ENCODE data around the gene PLCH2. TPM values are rescaled to one million over a fixed set of nuclear protein-coding genes. Genes with fewer than 3 reads are reported as not detected.

PLCH2 gene
- polyA plus RNA-seq, 1 of the 3 experiments (the other 2 are of a cell fraction) = 0.08 TPM

DNA sequence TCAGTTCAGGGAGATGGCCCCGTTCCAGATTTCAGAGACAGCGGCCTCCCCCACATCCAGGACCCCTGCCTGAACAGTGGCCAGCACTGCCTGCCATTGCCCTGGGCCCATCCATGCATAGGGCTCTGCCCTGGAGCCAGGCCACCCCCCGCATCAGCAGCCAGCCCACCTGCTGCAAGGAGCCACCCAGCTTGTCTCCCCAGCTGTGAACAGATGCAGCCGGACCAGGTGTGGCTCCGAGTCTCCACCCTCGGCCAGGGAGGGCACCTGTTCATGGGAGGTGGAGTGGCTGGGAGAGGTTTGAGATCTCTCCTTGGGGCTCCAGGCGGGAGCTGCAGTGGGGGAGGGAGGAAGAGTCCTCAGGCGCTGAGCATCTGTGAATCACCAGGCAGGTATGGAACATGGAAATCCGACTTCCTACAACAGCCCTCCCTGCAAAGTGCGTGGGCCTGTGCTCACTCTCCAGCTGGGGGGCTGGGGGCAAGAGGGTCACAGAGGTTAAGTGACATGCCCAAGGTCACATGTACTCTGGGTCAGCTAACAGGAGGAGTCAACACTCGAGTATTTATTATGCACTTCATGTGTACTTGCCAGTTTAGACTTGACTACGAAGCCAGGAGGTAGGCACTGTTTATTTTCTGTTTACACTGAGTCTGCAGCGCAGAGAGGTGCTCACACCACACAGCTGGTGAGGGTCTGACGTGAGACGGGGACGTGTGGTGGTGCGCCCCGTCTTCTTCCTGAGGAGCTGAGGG, 58.8 kb downstream of the PLCH2 start:
- no peak overlapping the region for H2AFZ ChIP-seq (ENCODE audit: low read depth)
- H3K9ac ChIP-seq = no peak overlapping the region
- POLR2A ChIA-PET = interaction anchor here (0.8 to 1.9 kb wide), 3 partner anchors 8 to 28 kb away, joined by 3 to 6 read pairs (median 3); no protein-coding TSS in a partner anchor
- 58% methylated on average over 13 of the region's 18 CpGs for WGBS (ENCODE audit: low lambda C conversion rate)
- no peak overlapping the region for H3K4me2 ChIP-seq
- no peaks in the 10 kb centered on the region for H3F3A ChIP-seq (replicated peaks; ENCODE audit: insufficient read depth)
- TF ChIP-seq FOSL2 (IDR thresholded peaks at IDR 0.05; ENCODE audit: borderline replicate concordance, low read depth) (peak; percentile 38; the same call in 1 of the 2 replicates), FOXM1 (IDR thresholded peaks at IDR 0.05; ENCODE audit: low read depth) (no peak)
- H3K9me2 ChIP-seq = no peaks in the 10 kb centered on the region
- H3K36me3 ChIP-seq (replicated peaks in 1 of 2; ENCODE audit: control insufficient read depth in 1 of 2, insufficient read depth in 2 of 2, low read length in 1 of 2) = no peaks in the 10 kb centered on the region
- peaks cover 0 to 11% of the 10 kb centered on the region in 2 experiments; a peak in 1 of 4 replicates for H3K4me1 ChIP-seq (ENCODE audit: control insufficient read depth in 1 of 2, insufficient read depth in 2 of 2, low read depth in 1 of 2, low read length in 1 of 2)
- CTCF ChIA-PET = interaction anchor here (3.9 to 7.7 kb wide), 2 partner anchors 9 to 13 kb away, joined by 21 to 35 read pairs; no protein-coding TSS in a partner anchor
- DNase-seq = no peak
- H3K9me3 ChIP-seq = no peaks in the 10 kb centered on the region
- no peaks in the 10 kb centered on the region for H4K20me1 ChIP-seq (ENCODE audit: insufficient read depth)
- peaks cover 6% of the 10 kb centered on the region; the same call in 1 of the 2 replicates for H3K27me3 ChIP-seq (ENCODE audit: insufficient read depth)
- H3K79me2 ChIP-seq (ENCODE audit: insufficient read depth) = no peaks in the 10 kb centered on the region
- no peak overlapping the region for H3K27ac ChIP-seq (ENCODE audit: low read depth in 2 of 2, low read length in 1 of 2)
- no peak overlapping the region for H3K4me3 ChIP-seq (ENCODE audit: low read depth in 2 of 2, low read length in 1 of 2)

DNA sequence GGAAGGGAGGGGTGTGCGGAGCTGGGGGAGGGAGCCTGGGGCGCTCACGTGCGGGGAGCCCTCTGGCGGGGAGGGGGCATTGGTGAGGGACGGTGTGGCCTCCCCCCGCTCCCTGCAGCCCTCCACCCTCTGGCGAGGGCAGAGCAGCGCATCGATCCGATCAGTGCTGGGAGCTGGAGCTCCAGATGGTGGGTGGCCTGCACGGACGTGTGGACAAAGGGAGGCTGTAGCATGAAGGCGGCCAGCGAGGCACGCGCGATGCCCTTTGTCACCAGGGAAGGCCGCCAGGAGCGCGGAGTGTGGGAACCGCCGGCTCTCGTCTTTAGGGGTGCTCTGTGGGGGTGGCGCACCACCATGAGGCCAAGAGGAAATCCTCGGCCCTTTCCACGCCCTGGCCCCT, 59.4 kb downstream of the PLCH2 start:
- Histone ChIP-seq H3K4me3 (ENCODE audit: low read depth in 2 of 2, low read length in 1 of 2) (no peak overlapping the region), H3K9ac (no peak overlapping the region), H3K4me2 (no peak overlapping the region), H3K9me3 (no peaks in the 10 kb centered on the region), H4K20me1 (ENCODE audit: insufficient read depth) (no peaks in the 10 kb centered on the region), H3K4me1 (ENCODE audit: control insufficient read depth in 1 of 2, insufficient read depth in 2 of 2, low read depth in 1 of 2, low read length in 1 of 2) (peaks cover 0 to 9% of the 10 kb centered on the region in 2 experiments; a peak in 1 of 4 replicates), H3K9me2 (no peaks in the 10 kb centered on the region), H3K27me3 (ENCODE audit: insufficient read depth) (peaks cover 6% of the 10 kb centered on the region; the same call in 1 of the 2 replicates), H2AFZ (ENCODE audit: low read depth) (no peak overlapping the region), H3K27ac (ENCODE audit: low read depth in 2 of 2, low read length in 1 of 2) (no peak overlapping the region), H3K79me2 (ENCODE audit: insufficient read depth) (no peaks in the 10 kb centered on the region), H3K36me3 (replicated peaks in 1 of 2; ENCODE audit: control insufficient read depth in 1 of 2, insufficient read depth in 2 of 2, low read length in 1 of 2) (no peaks in the 10 kb centered on the region), H3F3A (replicated peaks; ENCODE audit: insufficient read depth) (no peaks in the 10 kb centered on the region)
- 79% methylated on average over 11 of the region's 27 CpGs for WGBS (ENCODE audit: low lambda C conversion rate)
- TF ChIP-seq CHD2 (IDR thresholded peaks at IDR 0.05; ENCODE audit: low read length, partially characterized antibody) (no peak), EP300 (IDR thresholded peaks at IDR 0.05; ENCODE audit: borderline replicate concordance in 1 of 2, low read depth in 1 of 2, low read length in 1 of 2) (no peak), USF1 (IDR thresholded peaks at IDR 0.05; ENCODE audit: borderline replicate concordance, low read depth) (no peak), TAF1 (IDR thresholded peaks at IDR 0.05; ENCODE audit: borderline replicate concordance, low read depth, low read length) (no peak), FOXJ3 (CRISPR knock-in tag; IDR thresholded peaks at IDR 0.05) (no peak), IRF3 (IDR thresholded peaks at IDR 0.05; ENCODE audit: low read depth, low read length) (no peak), GABPA (IDR thresholded peaks at IDR 0.05; ENCODE audit: low read depth) (no peak), FOSL2 (IDR thresholded peaks at IDR 0.05; ENCODE audit: borderline replicate concordance, low read depth) (no peak), SIN3A (IDR thresholded peaks at IDR 0.05; ENCODE audit: borderline replicate concordance, low read depth, low read length) (no peak), RAD21 (IDR thresholded peaks at IDR 0.05; ENCODE audit: low read length) (no peak), RXRA (IDR thresholded peaks at IDR 0.05; ENCODE audit: borderline replicate concordance, low read depth) (no peak), RCOR1 (IDR thresholded peaks at IDR 0.05; ENCODE audit: low read length) (no peak), EZH2phosphoT487 (IDR thresholded peaks at IDR 0.05; ENCODE audit: borderline replicate concordance, low read depth) (no peak), TCF12 (IDR thresholded peaks at IDR 0.05) (no peak), NRF1 (IDR thresholded peaks at IDR 0.05; ENCODE audit: low read depth, low read length) (no peak), JUND (IDR thresholded peaks at IDR 0.05) (no peak), POLR2AphosphoS5 (IDR thresholded peaks at IDR 0.05; ENCODE audit: low read depth, low read length) (no peak), ELF1 (IDR thresholded peaks at IDR 0.05) (no peak)
- TF ChIP-seq, protein P1, sequence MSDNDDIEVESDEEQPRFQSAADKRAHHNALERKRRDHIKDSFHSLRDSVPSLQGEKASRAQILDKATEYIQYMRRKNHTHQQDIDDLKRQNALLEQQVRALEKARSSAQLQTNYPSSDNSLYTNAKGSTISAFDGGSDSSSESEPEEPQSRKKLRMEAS (IDR thresholded peaks at IDR 0.05; ENCODE audit: low read depth) = no peak
- CTCF ChIA-PET = interaction anchor here (3.9 to 7.7 kb wide), 2 partner anchors 9 to 13 kb away, joined by 21 to 35 read pairs; no protein-coding TSS in a partner anchor
- POLR2A ChIA-PET = interaction anchor here (0.8 to 1.1 kb wide), 3 partner anchors 8 to 29 kb away, joined by 3 read pairs; partner anchors contain the start of gene PANK4
- no peak for DNase-seq
